VCaP (cell line): ENCODE results near the gene AIF1.

Experiments
- H3K27ac ChIP-seq: fragments of 450-650 bp; 2 replicates; pipeline ENCODE4 v1.5.1; 2017
- CTCF ChIP-seq: fragments of 450-650 bp; conservative IDR thresholded peaks from 2 replicates; pipeline ENCODE4 v1.5.1; 2017; ENCODE audit warnings: mild to moderate bottlenecking, moderate library complexity

The AIF1 gene

DNA sequence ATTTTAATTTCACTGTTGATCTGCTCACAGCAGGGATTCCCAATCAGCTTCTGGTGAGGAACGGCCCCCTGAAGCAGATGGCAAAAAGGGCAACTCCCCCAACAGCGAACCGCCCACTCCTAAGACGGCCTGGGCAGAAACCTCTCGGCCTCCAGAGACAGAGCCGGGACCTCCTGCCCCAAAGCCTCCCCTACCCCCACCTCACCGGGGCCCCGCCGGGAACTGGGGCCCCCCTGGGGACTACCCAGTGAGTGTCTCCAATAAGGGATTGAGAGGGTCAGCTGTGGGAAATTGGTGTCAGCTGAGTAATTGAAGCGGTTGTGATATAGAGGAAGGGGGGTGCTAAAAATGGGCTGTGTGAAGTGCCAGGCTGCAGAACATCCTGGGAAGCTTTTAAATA lies 11.9 kb downstream of the AIF1 start:
- no peak overlapping the region for H3K27ac ChIP-seq
- no peak for TF ChIP-seq CTCF

GRCh38 chr6:31627690-31628287 lies 12.8 kb downstream of the AIF1 start:
- H3K27ac ChIP-seq: no peak overlapping the region

DNA sequence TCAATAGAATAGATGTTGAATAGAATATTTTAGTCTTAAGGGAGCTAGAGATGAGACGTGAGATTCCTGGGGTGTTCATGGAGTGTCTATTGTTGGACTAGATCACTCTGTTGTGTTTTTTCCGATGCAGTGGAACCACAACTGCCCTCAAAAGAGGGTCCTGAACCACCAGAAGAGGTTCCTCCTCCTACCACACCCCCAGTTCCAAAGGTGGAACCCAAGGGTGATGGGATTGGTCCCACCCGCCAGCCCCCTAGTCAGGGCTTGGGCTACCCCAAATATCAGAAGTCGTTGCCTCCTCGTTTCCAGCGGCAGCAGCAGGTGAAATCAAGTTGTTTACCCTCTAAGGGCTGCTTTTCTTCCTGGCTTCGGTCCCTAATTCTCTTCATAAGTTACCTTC lies 14.0 kb downstream of the AIF1 start:
- TF ChIP-seq CTCF: no peak
- no peak overlapping the region for H3K27ac ChIP-seq

More at GRCh38 chr6:31627690-31628287, 12.8 kb downstream of the AIF1 start:
- no peak for TF ChIP-seq CTCF

DNA sequence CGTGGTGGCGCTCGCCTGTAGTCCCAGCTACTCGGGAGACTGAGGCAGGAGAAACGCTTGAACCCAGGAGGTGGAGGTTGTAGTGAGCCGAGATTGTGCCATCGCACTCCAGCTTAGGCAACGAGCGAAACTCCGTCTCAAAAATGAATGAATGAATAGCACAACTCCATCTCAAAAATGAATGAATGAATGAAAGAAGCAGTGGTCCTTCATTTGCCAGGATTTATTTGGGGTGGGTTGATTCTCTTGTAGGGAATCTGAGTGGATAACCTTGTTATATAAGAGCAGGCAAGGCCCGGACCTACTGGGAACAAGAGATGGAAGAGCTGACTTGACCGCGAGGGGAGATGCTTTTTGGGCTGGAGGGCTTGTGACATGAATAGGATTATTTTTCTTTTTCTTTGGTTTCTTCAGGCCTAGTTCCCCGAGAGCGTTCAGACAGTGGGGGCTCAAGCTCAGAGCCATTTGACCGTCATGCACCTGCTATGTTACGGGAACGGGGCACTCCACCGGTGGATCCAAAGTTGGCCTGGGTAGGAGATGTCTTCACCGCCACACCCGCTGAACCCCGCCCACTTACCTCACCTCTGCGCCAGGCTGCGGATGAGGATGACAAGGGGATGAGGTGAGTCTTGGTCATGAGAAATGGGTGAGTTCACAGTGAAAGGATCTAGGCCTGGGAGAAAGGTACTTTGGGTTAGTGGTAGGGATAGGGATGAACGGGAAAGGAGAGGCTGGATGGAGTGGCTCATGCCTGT lies 15.3 kb downstream of the AIF1 start:
- TF ChIP-seq CTCF: no peak

GRCh38 chr6:31631209-31631608 lies 16.2 kb downstream of the AIF1 start:
- TF ChIP-seq CTCF: no peak

More for the DNA sequence above, 15.3 kb downstream of the AIF1 start:
- no peak overlapping the region for H3K27ac ChIP-seq

DNA sequence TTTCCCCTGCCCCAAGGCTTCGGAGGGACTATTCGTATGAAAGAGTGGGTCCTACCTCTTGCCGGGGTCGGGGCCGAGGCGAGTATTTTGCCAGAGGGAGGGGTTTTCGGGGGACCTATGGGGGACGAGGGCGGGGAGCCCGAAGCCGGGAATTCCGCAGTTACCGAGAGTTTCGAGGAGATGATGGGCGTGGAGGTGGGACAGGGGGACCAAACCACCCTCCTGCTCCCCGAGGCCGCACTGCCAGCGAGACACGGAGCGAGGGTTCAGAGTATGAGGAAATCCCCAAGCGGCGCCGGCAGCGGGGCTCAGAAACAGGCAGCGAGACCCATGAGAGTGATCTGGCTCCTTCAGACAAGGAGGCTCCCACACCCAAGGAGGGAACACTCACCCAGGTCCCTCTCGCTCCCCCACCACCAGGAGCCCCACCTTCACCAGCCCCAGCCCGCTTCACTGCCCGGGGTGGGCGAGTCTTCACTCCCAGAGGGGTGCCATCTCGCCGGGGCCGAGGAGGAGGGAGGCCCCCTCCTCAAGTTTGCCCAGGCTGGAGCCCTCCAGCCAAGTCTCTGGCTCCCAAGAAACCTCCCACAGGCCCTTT lies 16.7 kb downstream of the AIF1 start:
- TF ChIP-seq CTCF: no peak
- no peak overlapping the region for H3K27ac ChIP-seq

More at GRCh38 chr6:31631209-31631608, 16.2 kb downstream of the AIF1 start:
- no peak overlapping the region for H3K27ac ChIP-seq

GRCh38 chr6:31632279-31632946 lies 17.4 kb downstream of the AIF1 start:
- TF ChIP-seq CTCF: no peak
- peak overlapping the region; percentile 33 for H3K27ac ChIP-seq
